Osteoblast (primary cell): ENCODE results near the gene CXCL12. TPM values are rescaled to one million over a fixed set of nuclear protein-coding genes. Genes with fewer than 3 reads are reported as not detected.
A peak's percentile ranks its signal among the peaks of the same experiment; 100 is the strongest.

Experiments
- DNase-seq: peaks from one replicate; pipeline ENCODE4 v3.0.0; 2011; ENCODE audit warnings: low spot score, mixed read lengths; ENCODE audit not compliant: insufficient read length; ENCODE audit errors: missing footprints
- H2AFZ ChIP-seq: 2 replicates; pipeline ENCODE4 v1.6.0; 2011; ENCODE audit warnings: mild to moderate bottlenecking, low read length
- H3K27ac ChIP-seq: 2 replicates; pipeline ENCODE4 v1.5.1; 2011; ENCODE audit warnings: mild to moderate bottlenecking, low read depth, low read length, moderate library complexity
- H3K27me3 ChIP-seq: 2 replicates; pipeline ENCODE4 v1.6.0; 2012; ENCODE audit warnings: mild to moderate bottlenecking, control low read depth, inconsistent platforms, low read length, moderate library complexity; ENCODE audit not compliant: insufficient read depth
- H3K36me3 ChIP-seq: 2 replicates; pipeline ENCODE4 v1.5.1; 2011; ENCODE audit warnings: mild to moderate bottlenecking, low read length, control low read depth, moderate library complexity; ENCODE audit not compliant: insufficient read depth
- H3K4me1 ChIP-seq: 2 replicates; pipeline ENCODE4 v1.5.1; 2011; ENCODE audit warnings: mild to moderate bottlenecking, low read length, control low read depth, moderate library complexity; ENCODE audit not compliant: insufficient read depth
- H3K4me2 ChIP-seq: 2 replicates; pipeline ENCODE4 v1.6.0; 2011; ENCODE audit warnings: mild to moderate bottlenecking, low read length; ENCODE audit not compliant: insufficient read depth
- H3K4me3 ChIP-seq: fragments of 200-600 bp; sonication (generic); 3 replicates; pipeline ENCODE4 v1.5.1; 2012; ENCODE audit warnings: mild to moderate bottlenecking, low read length, inconsistent platforms; ENCODE audit not compliant: insufficient read depth
- H3K79me2 ChIP-seq: 2 replicates; pipeline ENCODE4 v1.6.0; 2012; ENCODE audit warnings: mild to moderate bottlenecking, low read length, control low read depth, inconsistent platforms; ENCODE audit not compliant: insufficient read depth
- H3K9me3 ChIP-seq: 2 replicates; pipeline ENCODE4 v1.5.1; 2011; ENCODE audit warnings: low read depth, low read length, control low read depth
- H4K20me1 ChIP-seq: 2 replicates; pipeline ENCODE4 v1.6.0; 2012; ENCODE audit warnings: mild to moderate bottlenecking, low read length, control low read depth; ENCODE audit not compliant: insufficient read depth
- total RNA-seq: library from RNA; depleted of rRNA; stranded (reverse); fragments of >200 nt; gene quantifications from 2 replicates; pipeline ENCODE4 v1.2.3, GENCODE V29; 2012
- TF ChIP-seq, protein P1 (sequence below): IDR thresholded peaks from 2 replicates; pipeline ENCODE4 v1.5.1; 2011; ENCODE audit warnings: mild to moderate bottlenecking, low read depth, low read length, moderate library complexity; ENCODE audit errors: extremely low read depth

CXCL12 gene
- total RNA-seq, 1 donor: 288 TPM

GRCh38 chr10:44389150-44389549 lies 4.3 kb upstream of the CXCL12 start:
- peaks cover 10% of the 10 kb centered on the region for H3K79me2 ChIP-seq
- no peak overlapping the region for H2AFZ ChIP-seq
- H3K36me3 ChIP-seq: no peaks in the 10 kb centered on the region
- DNase-seq: peak; percentile 8
- H3K4me2 ChIP-seq: no peak overlapping the region
- H4K20me1 ChIP-seq: no peaks in the 10 kb centered on the region
- TF ChIP-seq, protein P1, sequence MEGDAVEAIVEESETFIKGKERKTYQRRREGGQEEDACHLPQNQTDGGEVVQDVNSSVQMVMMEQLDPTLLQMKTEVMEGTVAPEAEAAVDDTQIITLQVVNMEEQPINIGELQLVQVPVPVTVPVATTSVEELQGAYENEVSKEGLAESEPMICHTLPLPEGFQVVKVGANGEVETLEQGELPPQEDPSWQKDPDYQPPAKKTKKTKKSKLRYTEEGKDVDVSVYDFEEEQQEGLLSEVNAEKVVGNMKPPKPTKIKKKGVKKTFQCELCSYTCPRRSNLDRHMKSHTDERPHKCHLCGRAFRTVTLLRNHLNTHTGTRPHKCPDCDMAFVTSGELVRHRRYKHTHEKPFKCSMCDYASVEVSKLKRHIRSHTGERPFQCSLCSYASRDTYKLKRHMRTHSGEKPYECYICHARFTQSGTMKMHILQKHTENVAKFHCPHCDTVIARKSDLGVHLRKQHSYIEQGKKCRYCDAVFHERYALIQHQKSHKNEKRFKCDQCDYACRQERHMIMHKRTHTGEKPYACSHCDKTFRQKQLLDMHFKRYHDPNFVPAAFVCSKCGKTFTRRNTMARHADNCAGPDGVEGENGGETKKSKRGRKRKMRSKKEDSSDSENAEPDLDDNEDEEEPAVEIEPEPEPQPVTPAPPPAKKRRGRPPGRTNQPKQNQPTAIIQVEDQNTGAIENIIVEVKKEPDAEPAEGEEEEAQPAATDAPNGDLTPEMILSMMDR: no peak
- no peak overlapping the region for H3K27ac ChIP-seq
- H3K27me3 ChIP-seq: no peaks in the 10 kb centered on the region
- no peak overlapping the region for H3K4me3 ChIP-seq
- peaks cover 11% of the 10 kb centered on the region for H3K4me1 ChIP-seq
- H3K9me3 ChIP-seq: no peaks in the 10 kb centered on the region

DNA sequence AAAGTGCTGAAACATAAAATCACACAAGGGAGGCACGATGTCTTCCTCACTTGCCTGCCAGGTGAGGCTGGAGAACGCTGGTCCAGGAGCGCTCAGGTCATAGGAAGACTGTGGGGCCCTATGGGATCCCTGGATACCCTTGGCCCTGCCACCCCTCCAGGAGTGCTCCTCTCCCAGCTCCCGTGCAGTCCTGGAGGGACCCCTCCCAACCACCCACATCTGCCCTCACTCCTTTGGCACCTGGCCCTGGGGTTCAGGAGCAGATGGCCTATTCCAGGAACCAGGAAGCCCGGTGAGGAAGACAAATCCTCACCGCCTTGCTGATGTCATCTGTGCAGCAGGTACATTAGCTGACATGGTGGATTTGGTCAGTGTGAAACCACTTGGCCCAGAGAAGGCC lies 3.7 kb upstream of the CXCL12 start:
- TF ChIP-seq, protein P1: no peak
- H2AFZ ChIP-seq: no peak overlapping the region
- no peak overlapping the region for H3K27ac ChIP-seq
- no peak overlapping the region for H3K4me3 ChIP-seq
- H3K27me3 ChIP-seq: no peaks in the 10 kb centered on the region
- no peaks in the 10 kb centered on the region for H3K36me3 ChIP-seq
- no peaks in the 10 kb centered on the region for H3K9me3 ChIP-seq
- H3K4me2 ChIP-seq: no peak overlapping the region
- peaks cover 4% of the 10 kb centered on the region for H4K20me1 ChIP-seq
- H3K4me1 ChIP-seq: peaks cover 11% of the 10 kb centered on the region
- DNase-seq: peak; percentile 79
- H3K79me2 ChIP-seq: peaks cover 15% of the 10 kb centered on the region

DNA sequence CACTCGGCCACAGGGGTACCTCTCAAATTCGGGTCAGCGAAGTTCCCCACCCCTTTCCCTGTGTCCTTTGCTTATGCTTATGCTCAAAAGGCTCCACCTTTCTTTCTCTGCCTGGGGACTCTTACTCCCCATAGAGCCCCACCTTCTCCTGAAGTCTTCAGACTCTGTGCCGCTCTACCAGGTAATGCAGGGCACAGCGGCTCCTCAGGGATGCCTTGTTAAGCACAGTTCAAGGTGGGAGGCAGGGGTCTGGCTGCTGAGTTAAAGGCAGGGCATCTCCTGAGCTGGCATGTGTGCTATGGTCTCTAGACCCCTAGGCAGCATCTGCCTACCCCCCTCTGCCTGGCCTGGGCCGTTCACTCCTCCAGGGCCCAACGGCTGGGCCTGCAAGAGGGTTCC lies 3.0 kb upstream of the CXCL12 start:
- no peaks in the 10 kb centered on the region for H3K27me3 ChIP-seq

DNA sequence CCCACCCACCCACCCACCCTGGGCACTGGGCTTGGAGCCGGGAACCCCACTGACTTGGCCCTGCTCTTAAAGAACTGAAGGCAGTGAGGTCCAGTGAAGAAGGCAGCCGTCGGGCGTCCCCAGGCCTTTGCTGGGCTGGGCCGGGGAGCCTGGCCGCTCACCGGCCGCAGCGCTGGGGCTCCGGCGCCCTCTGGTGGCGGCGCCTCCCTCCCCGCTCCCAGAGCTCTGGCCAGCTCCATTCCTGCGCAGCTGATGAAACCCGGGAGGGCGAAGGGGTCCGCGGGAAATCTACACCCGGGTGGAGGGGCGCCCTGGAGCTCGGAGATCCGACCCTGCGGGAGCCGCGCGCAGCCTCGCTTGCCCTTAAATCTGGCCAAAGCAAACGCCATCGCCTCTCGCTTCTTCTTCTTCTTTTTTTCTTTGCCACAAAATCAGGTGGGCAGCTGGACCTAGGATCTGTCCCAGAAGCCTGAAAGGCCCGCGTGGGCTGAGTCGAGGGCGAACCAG lies 1.7 kb upstream of the CXCL12 start:
- H4K20me1 ChIP-seq: peaks cover 23% of the 10 kb centered on the region
- TF ChIP-seq, protein P1: peak; percentile 72
- peak; percentile 100 for DNase-seq
- peak overlapping the region; percentile 62 for H3K4me3 ChIP-seq
- H3K79me2 ChIP-seq: peaks cover 35% of the 10 kb centered on the region
- H3K27me3 ChIP-seq: no peaks in the 10 kb centered on the region
- no peaks in the 10 kb centered on the region for H3K9me3 ChIP-seq
- H3K4me2 ChIP-seq: peak overlapping the region; percentile 64
- H3K27ac ChIP-seq: no peak overlapping the region
- peaks cover 6% of the 10 kb centered on the region for H3K36me3 ChIP-seq
- H3K4me1 ChIP-seq: peaks cover 22% of the 10 kb centered on the region
- peak overlapping the region; percentile 71 for H2AFZ ChIP-seq

More for the DNA sequence above, 3.0 kb upstream of the CXCL12 start:
- peak; percentile 69 for DNase-seq
- peaks cover 11% of the 10 kb centered on the region for H4K20me1 ChIP-seq
- no peak overlapping the region for H3K4me2 ChIP-seq
- no peak overlapping the region for H3K27ac ChIP-seq
- TF ChIP-seq, protein P1: no peak
- no peak overlapping the region for H2AFZ ChIP-seq
- no peaks in the 10 kb centered on the region for H3K9me3 ChIP-seq
- no peak overlapping the region for H3K4me3 ChIP-seq
- H3K79me2 ChIP-seq: peaks cover 23% of the 10 kb centered on the region
- H3K36me3 ChIP-seq: no peaks in the 10 kb centered on the region
- H3K4me1 ChIP-seq: peaks cover 11% of the 10 kb centered on the region
